H1 (cell line): ENCODE measurements around the gene PHLDA1.

Experiments used
- ASH2L ChIP-seq: fragments of 200-600, 300-600 bp; sonication (generic); IDR thresholded peaks from one replicate; pipeline ENCODE4 v1.7.1; 2017; ENCODE audit warnings: low read length
- CTCF ChIP-seq, 3 experiments: IDR thresholded peaks; 1 replicate in 2 of 3; 2 replicates in 1 of 3; pipeline versions ENCODE4 v1.5.1 to v1.6.1; 2011; ENCODE audit warnings: low read length in 3 of 3, mild to moderate bottlenecking in 3 of 3, inconsistent platforms in 2 of 3, low read depth in 1 of 3, moderate library complexity in 1 of 3; ENCODE audit not compliant: insufficient read depth in 1 of 3; ENCODE audit errors: control extremely low read depth in 1 of 3
- EGR1 ChIP-seq: IDR thresholded peaks from 2 replicates; pipeline ENCODE4 v1.6.1; 2011; ENCODE audit warnings: low read depth, low read length, borderline replicate concordance
- JUN ChIP-seq: IDR thresholded peaks from 2 replicates; pipeline ENCODE4 v1.6.1; 2011; ENCODE audit warnings: low read depth, mild to moderate bottlenecking, improper control_type of control experiment, low read length
- MAFK ChIP-seq: IDR thresholded peaks from 2 replicates; pipeline ENCODE4 v1.6.1; 2012; ENCODE audit warnings: low read depth, mild to moderate bottlenecking, improper control_type of control experiment, low read length
- MAX ChIP-seq: IDR thresholded peaks from 2 replicates; pipeline ENCODE4 v1.6.1; 2012; ENCODE audit warnings: inconsistent platforms
- PHF8 ChIP-seq: fragments of 200-600 bp; sonication (generic); conservative IDR thresholded peaks from 2 replicates; pipeline ENCODE4 v1.7.1; 2012; ENCODE audit warnings: low read depth, mild to moderate bottlenecking, inconsistent platforms, low read length, moderate library complexity
- POLR2A ChIP-seq, 2 experiments: IDR thresholded peaks; 1 replicate in 1 of 2; 2 replicates in 1 of 2; pipeline ENCODE4 v1.6.1; 2011; ENCODE audit warnings: low read depth in 2 of 2, low read length in 2 of 2, mild to moderate bottlenecking in 2 of 2; ENCODE audit errors: control extremely low read depth in 1 of 2
- RAD21 ChIP-seq, 2 experiments: IDR thresholded peaks in 1 of 2; conservative IDR thresholded peaks in 1 of 2; 2 replicates each; pipeline ENCODE4 v1.6.1; 2011; ENCODE audit warnings: low read depth in 2 of 2, low read length in 2 of 2, improper control_type of control experiment in 1 of 2, inconsistent platforms in 1 of 2, mild to moderate bottlenecking in 1 of 2, moderate library complexity in 1 of 2
- RXRA ChIP-seq: IDR thresholded peaks from 2 replicates; pipeline ENCODE4 v1.6.1; 2011; ENCODE audit warnings: low read depth, mild to moderate bottlenecking, low read length, moderate library complexity; ENCODE audit not compliant: insufficient read depth
- SP4 ChIP-seq: IDR thresholded peaks from 2 replicates; pipeline ENCODE4 v1.6.1; 2012; ENCODE audit warnings: low read length, inconsistent platforms
- TF ChIP-seq, protein P1 (sequence below): fragments of 300-600 bp; sonication (generic); IDR thresholded peaks from 2 replicates; pipeline ENCODE4 v1.7.1; 2012; ENCODE audit warnings: low read length, moderate library complexity, mild to moderate bottlenecking, inconsistent platforms; ENCODE audit not compliant: insufficient replicate concordance

- TF ChIP-seq MAX (no peak), ASH2L (no peak), RXRA (no peak), CTCF (IDR thresholded peaks at IDR 0.05; ENCODE audit: control extremely low read depth in 1 of 3, insufficient read depth in 1 of 3, low read depth in 1 of 3, low read length in 3 of 3) (no peak), POLR2A (IDR thresholded peaks at IDR 0.05; ENCODE audit: control extremely low read depth in 1 of 2, low read depth in 2 of 2, low read length in 2 of 2) (no peak), SP4 (no peak), EGR1 (no peak), JUN (no peak), PHF8 (no peak), RAD21 (IDR thresholded peaks at IDR 0.05 in 1 of 2, conservative IDR thresholded peaks at IDR 0.05 in 1 of 2; ENCODE audit: low read depth in 2 of 2, low read length in 2 of 2) (no peak; a peak in 1 of 4 replicates), MAFK (no peak)
- TF ChIP-seq, protein P1, sequence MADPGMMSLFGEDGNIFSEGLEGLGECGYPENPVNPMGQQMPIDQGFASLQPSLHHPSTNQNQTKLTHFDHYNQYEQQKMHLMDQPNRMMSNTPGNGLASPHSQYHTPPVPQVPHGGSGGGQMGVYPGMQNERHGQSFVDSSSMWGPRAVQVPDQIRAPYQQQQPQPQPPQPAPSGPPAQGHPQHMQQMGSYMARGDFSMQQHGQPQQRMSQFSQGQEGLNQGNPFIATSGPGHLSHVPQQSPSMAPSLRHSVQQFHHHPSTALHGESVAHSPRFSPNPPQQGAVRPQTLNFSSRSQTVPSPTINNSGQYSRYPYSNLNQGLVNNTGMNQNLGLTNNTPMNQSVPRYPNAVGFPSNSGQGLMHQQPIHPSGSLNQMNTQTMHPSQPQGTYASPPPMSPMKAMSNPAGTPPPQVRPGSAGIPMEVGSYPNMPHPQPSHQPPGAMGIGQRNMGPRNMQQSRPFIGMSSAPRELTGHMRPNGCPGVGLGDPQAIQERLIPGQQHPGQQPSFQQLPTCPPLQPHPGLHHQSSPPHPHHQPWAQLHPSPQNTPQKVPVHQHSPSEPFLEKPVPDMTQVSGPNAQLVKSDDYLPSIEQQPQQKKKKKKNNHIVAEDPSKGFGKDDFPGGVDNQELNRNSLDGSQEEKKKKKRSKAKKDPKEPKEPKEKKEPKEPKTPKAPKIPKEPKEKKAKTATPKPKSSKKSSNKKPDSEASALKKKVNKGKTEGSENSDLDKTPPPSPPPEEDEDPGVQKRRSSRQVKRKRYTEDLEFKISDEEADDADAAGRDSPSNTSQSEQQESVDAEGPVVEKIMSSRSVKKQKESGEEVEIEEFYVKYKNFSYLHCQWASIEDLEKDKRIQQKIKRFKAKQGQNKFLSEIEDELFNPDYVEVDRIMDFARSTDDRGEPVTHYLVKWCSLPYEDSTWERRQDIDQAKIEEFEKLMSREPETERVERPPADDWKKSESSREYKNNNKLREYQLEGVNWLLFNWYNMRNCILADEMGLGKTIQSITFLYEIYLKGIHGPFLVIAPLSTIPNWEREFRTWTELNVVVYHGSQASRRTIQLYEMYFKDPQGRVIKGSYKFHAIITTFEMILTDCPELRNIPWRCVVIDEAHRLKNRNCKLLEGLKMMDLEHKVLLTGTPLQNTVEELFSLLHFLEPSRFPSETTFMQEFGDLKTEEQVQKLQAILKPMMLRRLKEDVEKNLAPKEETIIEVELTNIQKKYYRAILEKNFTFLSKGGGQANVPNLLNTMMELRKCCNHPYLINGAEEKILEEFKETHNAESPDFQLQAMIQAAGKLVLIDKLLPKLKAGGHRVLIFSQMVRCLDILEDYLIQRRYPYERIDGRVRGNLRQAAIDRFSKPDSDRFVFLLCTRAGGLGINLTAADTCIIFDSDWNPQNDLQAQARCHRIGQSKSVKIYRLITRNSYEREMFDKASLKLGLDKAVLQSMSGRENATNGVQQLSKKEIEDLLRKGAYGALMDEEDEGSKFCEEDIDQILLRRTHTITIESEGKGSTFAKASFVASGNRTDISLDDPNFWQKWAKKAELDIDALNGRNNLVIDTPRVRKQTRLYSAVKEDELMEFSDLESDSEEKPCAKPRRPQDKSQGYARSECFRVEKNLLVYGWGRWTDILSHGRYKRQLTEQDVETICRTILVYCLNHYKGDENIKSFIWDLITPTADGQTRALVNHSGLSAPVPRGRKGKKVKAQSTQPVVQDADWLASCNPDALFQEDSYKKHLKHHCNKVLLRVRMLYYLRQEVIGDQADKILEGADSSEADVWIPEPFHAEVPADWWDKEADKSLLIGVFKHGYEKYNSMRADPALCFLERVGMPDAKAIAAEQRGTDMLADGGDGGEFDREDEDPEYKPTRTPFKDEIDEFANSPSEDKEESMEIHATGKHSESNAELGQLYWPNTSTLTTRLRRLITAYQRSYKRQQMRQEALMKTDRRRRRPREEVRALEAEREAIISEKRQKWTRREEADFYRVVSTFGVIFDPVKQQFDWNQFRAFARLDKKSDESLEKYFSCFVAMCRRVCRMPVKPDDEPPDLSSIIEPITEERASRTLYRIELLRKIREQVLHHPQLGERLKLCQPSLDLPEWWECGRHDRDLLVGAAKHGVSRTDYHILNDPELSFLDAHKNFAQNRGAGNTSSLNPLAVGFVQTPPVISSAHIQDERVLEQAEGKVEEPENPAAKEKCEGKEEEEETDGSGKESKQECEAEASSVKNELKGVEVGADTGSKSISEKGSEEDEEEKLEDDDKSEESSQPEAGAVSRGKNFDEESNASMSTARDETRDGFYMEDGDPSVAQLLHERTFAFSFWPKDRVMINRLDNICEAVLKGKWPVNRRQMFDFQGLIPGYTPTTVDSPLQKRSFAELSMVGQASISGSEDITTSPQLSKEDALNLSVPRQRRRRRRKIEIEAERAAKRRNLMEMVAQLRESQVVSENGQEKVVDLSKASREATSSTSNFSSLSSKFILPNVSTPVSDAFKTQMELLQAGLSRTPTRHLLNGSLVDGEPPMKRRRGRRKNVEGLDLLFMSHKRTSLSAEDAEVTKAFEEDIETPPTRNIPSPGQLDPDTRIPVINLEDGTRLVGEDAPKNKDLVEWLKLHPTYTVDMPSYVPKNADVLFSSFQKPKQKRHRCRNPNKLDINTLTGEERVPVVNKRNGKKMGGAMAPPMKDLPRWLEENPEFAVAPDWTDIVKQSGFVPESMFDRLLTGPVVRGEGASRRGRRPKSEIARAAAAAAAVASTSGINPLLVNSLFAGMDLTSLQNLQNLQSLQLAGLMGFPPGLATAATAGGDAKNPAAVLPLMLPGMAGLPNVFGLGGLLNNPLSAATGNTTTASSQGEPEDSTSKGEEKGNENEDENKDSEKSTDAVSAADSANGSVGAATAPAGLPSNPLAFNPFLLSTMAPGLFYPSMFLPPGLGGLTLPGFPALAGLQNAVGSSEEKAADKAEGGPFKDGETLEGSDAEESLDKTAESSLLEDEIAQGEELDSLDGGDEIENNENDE = no peak
These were observed 1.6 kb downstream of the PHLDA1 start for GRCh38 chr12:76029982-76030340.
